Measurements from ENCODE around the gene ARHGAP26.

ARHGAP26 gene

DNA sequence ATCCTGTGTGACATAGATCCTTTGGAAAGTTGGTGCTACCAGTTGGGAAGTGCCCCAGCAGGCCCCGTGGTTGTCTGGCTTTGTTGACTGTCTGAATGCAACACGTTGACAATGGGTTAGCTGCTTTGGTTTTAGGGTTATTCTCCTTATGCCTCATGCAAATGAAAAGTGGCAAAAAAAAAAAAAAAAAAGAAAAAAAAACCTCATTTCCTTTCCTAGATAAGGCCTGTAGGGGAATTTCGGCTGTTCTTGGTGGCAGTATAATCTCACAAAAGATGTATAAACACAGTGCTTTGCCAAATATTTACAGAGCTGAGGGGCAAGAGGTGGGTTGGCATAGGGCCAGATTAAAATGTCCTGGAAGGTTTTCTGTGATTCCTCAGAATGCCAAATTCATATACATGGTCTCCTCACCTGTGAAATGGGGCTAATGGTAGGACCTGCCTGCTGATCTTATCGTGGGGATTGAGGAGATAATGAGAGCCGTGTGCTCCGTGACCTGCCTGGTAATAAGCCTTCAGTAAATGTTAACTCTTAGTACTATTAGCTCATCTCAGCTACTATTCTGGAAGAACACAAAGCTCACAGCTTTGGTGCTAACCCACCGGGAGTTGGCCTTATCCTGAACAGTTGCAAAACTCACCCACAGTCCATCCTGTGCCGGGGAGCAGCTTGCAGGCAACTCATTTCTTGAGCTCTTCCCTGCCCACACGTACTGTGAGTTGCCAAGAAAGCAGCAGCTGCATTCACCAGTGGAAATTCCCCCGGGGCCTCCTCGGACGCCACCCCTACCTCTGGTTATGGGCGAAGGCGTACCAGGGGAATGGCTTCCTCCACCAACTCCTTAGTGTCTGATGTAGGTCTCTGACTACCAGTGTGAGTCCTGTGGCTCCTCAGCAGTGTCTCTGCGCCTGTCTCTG lies 413.0 kb downstream of the ARHGAP26 start:
- Histone ChIP-seq H3K27ac (ENCODE audit: low read length, poor library complexity, severe bottlenecking) (no peak overlapping the region), H3K79me1 (replicated peaks; ENCODE audit: low read length, poor library complexity, severe bottlenecking) (peaks cover 2% of the 10 kb centered on the region), H4K8ac (ENCODE audit: low read length) (no peak overlapping the region), H2BK15ac (ENCODE audit: low read depth, poor library complexity, severe bottlenecking) (no peak overlapping the region), H4K91ac (ENCODE audit: low read length) (no peak overlapping the region), H3K4me1 (ENCODE audit: control insufficient read depth, insufficient read depth, low read depth, low read length) (peaks cover 2% of the 10 kb centered on the region), H3K23ac (ENCODE audit: low read length in 2 of 2) (no peak overlapping the region), H3K14ac (ENCODE audit: low read length in 2 of 2) (no peak overlapping the region), H3K4me2 (ENCODE audit: low read length, poor library complexity, severe bottlenecking) (no peak overlapping the region), H2BK120ac (ENCODE audit: low read depth, low read length) (no peak overlapping the region), H3K9ac (ENCODE audit: low read length) (no peak overlapping the region), H2AFZ (ENCODE audit: low read depth, low read length) (no peak overlapping the region), H3K4ac (ENCODE audit: low read depth in 1 of 2, low read length in 2 of 2) (no peak overlapping the region), H3K27me3 (ENCODE audit: control insufficient read depth in 1 of 2, insufficient read depth in 1 of 2, low read length in 2 of 2) (no peaks in the 10 kb centered on the region), H2BK12ac (ENCODE audit: low read length in 2 of 2) (peak overlapping the region in 1 of 2 experiments; percentile 29), H2AK5ac (ENCODE audit: low read length, severe bottlenecking) (no peak overlapping the region), H3K4me3 (ENCODE audit: insufficient read depth in 1 of 2, low read depth in 1 of 2, low read length in 2 of 2) (no peak overlapping the region), H3K36me3 (ENCODE audit: control insufficient read depth in 1 of 2, insufficient read depth in 2 of 2, low read depth in 1 of 2, low read length in 2 of 2) (peaks cover 0 to 2% of the 10 kb centered on the region in 2 experiments), H2BK5ac (ENCODE audit: low read depth, low read length, poor library complexity, severe bottlenecking) (no peak overlapping the region), H3K18ac (ENCODE audit: low read depth in 1 of 2, low read length in 2 of 2) (no peak overlapping the region), H3K9me3 (ENCODE audit: control insufficient read depth, low read length) (no peaks in the 10 kb centered on the region)
- 92% methylated on average over 13 of the region's 15 CpGs for WGBS
- no peak for DNase-seq

DNA sequence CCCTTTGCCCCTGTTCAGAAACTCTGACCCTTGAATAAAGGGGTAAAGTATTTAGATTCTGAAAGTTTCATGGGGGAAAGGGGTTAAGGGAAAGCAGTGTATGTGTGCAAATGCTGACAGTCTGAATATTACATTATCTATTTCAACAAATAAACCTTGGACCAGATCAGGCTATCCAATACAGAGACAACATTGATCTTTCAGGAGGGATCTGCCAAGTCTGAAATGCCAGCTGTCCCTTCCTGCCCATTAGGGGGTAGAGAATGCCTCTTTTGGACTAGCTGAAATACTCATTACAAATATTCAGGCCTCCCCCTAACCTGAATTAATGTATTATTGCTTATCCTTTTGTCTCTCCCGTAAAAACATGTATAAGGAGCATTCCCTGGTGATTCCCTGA lies 413.8 kb downstream of the ARHGAP26 start:
- no peak overlapping the region for H3K4me3 ChIP-seq (ENCODE audit: insufficient read depth in 1 of 2, low read depth in 1 of 2, low read length in 2 of 2)
- H3K27ac ChIP-seq (ENCODE audit: low read length, poor library complexity, severe bottlenecking), result no peak overlapping the region
- WGBS, result 100% methylated on average over 1 of the region's 1 CpG
- H2BK5ac ChIP-seq (ENCODE audit: low read depth, low read length, poor library complexity, severe bottlenecking), result no peak overlapping the region
- no peaks in the 10 kb centered on the region for H3K9me3 ChIP-seq (ENCODE audit: control insufficient read depth, low read length)
- DNase-seq, result no peak
- no peak overlapping the region for H3K4ac ChIP-seq (ENCODE audit: low read depth in 1 of 2, low read length in 2 of 2)
- H2AFZ ChIP-seq (ENCODE audit: low read depth, low read length), result no peak overlapping the region
- no peak overlapping the region for H2BK15ac ChIP-seq (ENCODE audit: low read depth, poor library complexity, severe bottlenecking)
- H4K91ac ChIP-seq (ENCODE audit: low read length), result no peak overlapping the region
- H4K8ac ChIP-seq (ENCODE audit: low read length), result no peak overlapping the region
- H3K79me1 ChIP-seq (replicated peaks; ENCODE audit: low read length, poor library complexity, severe bottlenecking), result peaks cover 2% of the 10 kb centered on the region
- no peak overlapping the region for H2AK5ac ChIP-seq (ENCODE audit: low read length, severe bottlenecking)
- no peak overlapping the region for H3K14ac ChIP-seq (ENCODE audit: low read length in 2 of 2)
- no peak overlapping the region for H3K9ac ChIP-seq (ENCODE audit: low read length)
- H3K27me3 ChIP-seq (ENCODE audit: control insufficient read depth in 1 of 2, insufficient read depth in 1 of 2, low read length in 2 of 2), result no peaks in the 10 kb centered on the region
- H3K18ac ChIP-seq (ENCODE audit: low read depth in 1 of 2, low read length in 2 of 2), result no peak overlapping the region
- H2BK12ac ChIP-seq (ENCODE audit: low read length in 2 of 2), result peak overlapping the region in 1 of 2 experiments; percentile 83
- no peak overlapping the region for H3K4me2 ChIP-seq (ENCODE audit: low read length, poor library complexity, severe bottlenecking)
- peaks cover 0 to 2% of the 10 kb centered on the region in 2 experiments for H3K36me3 ChIP-seq (ENCODE audit: control insufficient read depth in 1 of 2, insufficient read depth in 2 of 2, low read depth in 1 of 2, low read length in 2 of 2)
- no peak overlapping the region for H2BK120ac ChIP-seq (ENCODE audit: low read depth, low read length)
- no peak overlapping the region for H3K23ac ChIP-seq (ENCODE audit: low read length in 2 of 2)
- peaks cover 2% of the 10 kb centered on the region for H3K4me1 ChIP-seq (ENCODE audit: control insufficient read depth, insufficient read depth, low read depth, low read length)

DNA sequence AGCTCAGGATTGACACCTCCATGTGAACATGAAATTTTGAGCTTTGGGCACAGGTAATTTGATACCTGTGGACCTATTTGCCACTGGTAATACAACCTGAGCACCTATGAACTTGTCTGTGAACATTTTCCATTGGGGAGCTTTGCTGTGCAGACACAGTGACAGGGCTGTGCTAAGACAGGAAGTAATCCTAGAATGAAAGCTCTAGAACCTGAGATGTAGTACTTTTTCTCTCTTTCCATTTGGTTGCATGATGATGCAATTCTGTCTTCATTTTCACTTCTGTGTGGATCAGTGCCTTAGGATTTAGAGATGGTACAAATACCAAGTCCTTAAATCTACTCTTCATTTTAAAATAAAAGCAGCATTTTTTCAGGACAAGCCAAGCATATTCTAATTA lies 416.4 kb downstream of the ARHGAP26 start:
- no peak overlapping the region for H2AFZ ChIP-seq (ENCODE audit: low read depth, low read length)
- H2BK15ac ChIP-seq (ENCODE audit: low read depth, poor library complexity, severe bottlenecking), result no peak overlapping the region
- H3K9ac ChIP-seq (ENCODE audit: low read length), result no peak overlapping the region
- no peak overlapping the region for H3K14ac ChIP-seq (ENCODE audit: low read length in 2 of 2)
- no peak overlapping the region for H3K18ac ChIP-seq (ENCODE audit: low read depth in 1 of 2, low read length in 2 of 2)
- no peak overlapping the region for H3K23ac ChIP-seq (ENCODE audit: low read length in 2 of 2)
- H3K9me3 ChIP-seq (ENCODE audit: control insufficient read depth, low read length), result peaks cover 13% of the 10 kb centered on the region
- H3K79me1 ChIP-seq (replicated peaks; ENCODE audit: low read length, poor library complexity, severe bottlenecking), result peaks cover 2% of the 10 kb centered on the region
- H2BK5ac ChIP-seq (ENCODE audit: low read depth, low read length, poor library complexity, severe bottlenecking), result no peak overlapping the region
- H4K91ac ChIP-seq (ENCODE audit: low read length), result no peak overlapping the region
- H2BK12ac ChIP-seq (ENCODE audit: low read length in 2 of 2), result peak overlapping the region in 1 of 2 experiments; percentile 41
- H3K27ac ChIP-seq (ENCODE audit: low read length, poor library complexity, severe bottlenecking), result no peak overlapping the region
- no peak overlapping the region for H4K8ac ChIP-seq (ENCODE audit: low read length)
- H3K27me3 ChIP-seq (ENCODE audit: control insufficient read depth in 1 of 2, insufficient read depth in 1 of 2, low read length in 2 of 2), result no peaks in the 10 kb centered on the region
- H3K4me2 ChIP-seq (ENCODE audit: low read length, poor library complexity, severe bottlenecking), result no peak overlapping the region
- H3K4me1 ChIP-seq (ENCODE audit: control insufficient read depth, insufficient read depth, low read depth, low read length), result no peaks in the 10 kb centered on the region
- H3K4ac ChIP-seq (ENCODE audit: low read depth in 1 of 2, low read length in 2 of 2), result no peak overlapping the region
- no peak overlapping the region for H3K4me3 ChIP-seq (ENCODE audit: insufficient read depth in 1 of 2, low read depth in 1 of 2, low read length in 2 of 2)
- no peaks in the 10 kb centered on the region for H3K36me3 ChIP-seq (ENCODE audit: control insufficient read depth in 1 of 2, insufficient read depth in 2 of 2, low read depth in 1 of 2, low read length in 2 of 2)
- no peak overlapping the region for H2AK5ac ChIP-seq (ENCODE audit: low read length, severe bottlenecking)
- DNase-seq, result no peak
- H2BK120ac ChIP-seq (ENCODE audit: low read depth, low read length), result no peak overlapping the region

DNA sequence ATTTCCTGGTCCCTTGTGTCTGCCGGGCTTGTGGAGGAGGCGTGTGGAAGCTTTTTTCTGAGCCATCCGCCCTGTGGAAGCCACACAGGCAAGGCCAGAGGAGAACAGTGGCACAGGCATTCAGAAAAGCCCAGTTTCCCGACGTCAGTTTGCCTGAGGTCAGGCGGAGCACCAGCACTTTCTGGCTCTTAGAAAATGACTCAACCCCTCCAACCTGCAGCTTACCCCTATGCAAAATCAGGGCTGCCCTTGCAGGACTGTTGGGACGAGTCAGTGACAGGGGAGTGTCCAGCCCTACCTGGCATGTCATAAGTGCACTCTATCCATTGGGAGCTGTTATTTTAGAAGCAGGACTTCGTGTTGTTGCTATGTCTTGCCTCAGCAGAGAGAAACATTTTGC lies 417.3 kb downstream of the ARHGAP26 start:
- Histone ChIP-seq H3K79me1 (replicated peaks; ENCODE audit: low read length, poor library complexity, severe bottlenecking) (peaks cover 2% of the 10 kb centered on the region), H3K4me1 (ENCODE audit: control insufficient read depth, insufficient read depth, low read depth, low read length) (no peaks in the 10 kb centered on the region), H3K14ac (ENCODE audit: low read length in 2 of 2) (no peak overlapping the region), H3K9ac (ENCODE audit: low read length) (no peak overlapping the region), H3K4ac (ENCODE audit: low read depth in 1 of 2, low read length in 2 of 2) (no peak overlapping the region), H2BK120ac (ENCODE audit: low read depth, low read length) (no peak overlapping the region), H3K27ac (ENCODE audit: low read length, poor library complexity, severe bottlenecking) (no peak overlapping the region), H3K36me3 (ENCODE audit: control insufficient read depth in 1 of 2, insufficient read depth in 2 of 2, low read depth in 1 of 2, low read length in 2 of 2) (no peaks in the 10 kb centered on the region), H2AK5ac (ENCODE audit: low read length, severe bottlenecking) (no peak overlapping the region), H2BK15ac (ENCODE audit: low read depth, poor library complexity, severe bottlenecking) (no peak overlapping the region), H2BK12ac (ENCODE audit: low read length in 2 of 2) (peak overlapping the region in 1 of 2 experiments; percentile 57), H2AFZ (ENCODE audit: low read depth, low read length) (no peak overlapping the region), H4K91ac (ENCODE audit: low read length) (no peak overlapping the region), H3K4me2 (ENCODE audit: low read length, poor library complexity, severe bottlenecking) (no peak overlapping the region), H4K8ac (ENCODE audit: low read length) (no peak overlapping the region), H3K23ac (ENCODE audit: low read length in 2 of 2) (no peak overlapping the region), H2BK5ac (ENCODE audit: low read depth, low read length, poor library complexity, severe bottlenecking) (no peak overlapping the region), H3K27me3 (ENCODE audit: control insufficient read depth in 1 of 2, insufficient read depth in 1 of 2, low read length in 2 of 2) (no peaks in the 10 kb centered on the region), H3K18ac (ENCODE audit: low read depth in 1 of 2, low read length in 2 of 2) (no peak overlapping the region), H3K9me3 (ENCODE audit: control insufficient read depth, low read length) (peaks cover 13% of the 10 kb centered on the region), H3K4me3 (ENCODE audit: insufficient read depth in 1 of 2, low read depth in 1 of 2, low read length in 2 of 2) (no peak overlapping the region)
- 78% methylated on average over 8 of the region's 8 CpGs for WGBS
- DNase-seq, result no peak
